ENCODE results near the gene FIGN.

The FIGN gene

GRCh38 chr2:163692081-163692480 is 43.7 kb downstream of the FIGN start:
- peak; percentile 30 for DNase-seq (ENCODE audit: low read depth)
- peak; percentile 35 for TF ChIP-seq CTCF (IDR thresholded peaks at IDR 0.05; ENCODE audit: insufficient read depth, low read depth, low read length, missing control alignments)
- H3K4me3 ChIP-seq (ENCODE audit: low read length) = no peak overlapping the region

- no peak overlapping the region for H3K4me3 ChIP-seq (ENCODE audit: low read length)
- no peak for TF ChIP-seq CTCF (IDR thresholded peaks at IDR 0.05; ENCODE audit: insufficient read depth, low read depth, low read length, missing control alignments)
- DNase-seq (ENCODE audit: low read depth) = no peak
These were observed 44.9 kb downstream of the FIGN start for GRCh38 chr2:163690896-163691295.

GRCh38 chr2:163687217-163687616 is 48.6 kb downstream of the FIGN start:
- no peak overlapping the region for H3K4me3 ChIP-seq (ENCODE audit: low read length)
- TF ChIP-seq CTCF (IDR thresholded peaks at IDR 0.05; ENCODE audit: insufficient read depth, low read depth, low read length, missing control alignments) = no peak
- no peak for DNase-seq (ENCODE audit: low read depth)

GRCh38 chr2:163686289-163686688 is 49.5 kb downstream of the FIGN start:
- DNase-seq (ENCODE audit: low read depth) = no peak
- no peak overlapping the region for H3K4me3 ChIP-seq (ENCODE audit: low read length)

GRCh38 chr2:163682695-163683094 is 53.1 kb downstream of the FIGN start:
- DNase-seq (ENCODE audit: low read depth) = peak; percentile 64

More at GRCh38 chr2:163686289-163686688, 49.5 kb downstream of the FIGN start:
- TF ChIP-seq CTCF (IDR thresholded peaks at IDR 0.05; ENCODE audit: insufficient read depth, low read depth, low read length, missing control alignments) = no peak

GRCh38 chr2:163681745-163682144 is 54.1 kb downstream of the FIGN start:
- DNase-seq (ENCODE audit: low read depth) = no peak
- TF ChIP-seq CTCF (IDR thresholded peaks at IDR 0.05; ENCODE audit: insufficient read depth, low read depth, low read length, missing control alignments) = no peak
- no peak overlapping the region for H3K4me3 ChIP-seq (ENCODE audit: low read length)

More at GRCh38 chr2:163682695-163683094, 53.1 kb downstream of the FIGN start:
- no peak overlapping the region for H3K4me3 ChIP-seq (ENCODE audit: low read length)
- peak; percentile 24 for TF ChIP-seq CTCF (IDR thresholded peaks at IDR 0.05; ENCODE audit: insufficient read depth, low read depth, low read length, missing control alignments)

GRCh38 chr2:163675388-163675787 is 60.4 kb downstream of the FIGN start:
- TF ChIP-seq CTCF (IDR thresholded peaks at IDR 0.05; ENCODE audit: insufficient read depth, low read depth, low read length, missing control alignments) = no peak
- H3K4me3 ChIP-seq (ENCODE audit: low read length) = no peak overlapping the region
- no peak for DNase-seq (ENCODE audit: low read depth)
